Transverse colon (tissue), 4 donors: ENCODE results near the gene SBF2. TPM values are rescaled to one million over a fixed set of nuclear protein-coding genes. Genes with fewer than 3 reads are reported as not detected.
"Not testable (repeated sequence)": the region's sequence is repeated elsewhere in the genome, so short reads cannot be mapped to it uniquely, and the experiment has no call there.

Experiments
- DNase-seq: peaks from one replicate; pipeline ENCODE4 v3.0.0-alpha.2; 2019
- H3K27ac ChIP-seq, 4 donors: fragments of 200-600 bp; sonication (generic); 2 replicates each; pipeline ENCODE4 v1.5.1; 2016 to 2018; ENCODE audit warnings: inconsistent platforms in 4 of 4
- H3K27me3 ChIP-seq: fragments of 200-600 bp; sonication (generic); 2 replicates; pipeline ENCODE4 v1.5.1; 2017; ENCODE audit warnings: inconsistent platforms
- H3K36me3 ChIP-seq, 4 donors: fragments of 200-600 bp; sonication (generic); 2 replicates each; pipeline ENCODE4 v1.5.1; 2017 to 2019; ENCODE audit warnings: inconsistent platforms in 4 of 4
- H3K4me1 ChIP-seq, 4 donors: fragments of 200-600 bp; sonication (generic); 2 replicates each; pipeline ENCODE4 v1.5.1; 2017 to 2020; ENCODE audit warnings: inconsistent platforms in 4 of 4
- H3K4me3 ChIP-seq, 4 donors: fragments of 200-600 bp; sonication (generic); 1 replicate in 1 of 4; 2 replicates in 3 of 4; pipeline versions ENCODE4 v1.5.1 to v1.6.1; 2017 to 2019; ENCODE audit warnings: inconsistent platforms in 4 of 4
- H3K9me3 ChIP-seq, 2 donors: fragments of 200-600 bp; sonication (generic); 2 replicates each; pipeline ENCODE4 v1.5.1; 2017 to 2019; ENCODE audit warnings: inconsistent platforms in 2 of 2
- EP300 ChIP-seq: sonication (generic); formaldehyde crosslinking; IDR thresholded peaks from one replicate; pipeline ENCODE4 v1.6.1; 2017; ENCODE audit warnings: antibody characterized with exemption, low read depth
- POLR2A ChIP-seq: fragments of 450-650 bp; IDR thresholded peaks from one replicate; pipeline ENCODE4 v1.6.1; 2016; ENCODE audit warnings: antibody characterized with exemption, mild to moderate bottlenecking, moderate library complexity
- POLR2AphosphoS5 ChIP-seq, 3 donors: sonication (generic); formaldehyde crosslinking; IDR thresholded peaks; one replicate each; pipeline ENCODE4 v1.6.1; 2016; ENCODE audit warnings: antibody characterized with exemption in 3 of 3
- WGBS, 2 donors: methylation state at CpG; one replicate each; pipeline ENCODE4 v1.1.5; 2018; ENCODE audit warnings: low coverage in 1 of 2; 5-methylcytosine and 5-hydroxymethylcytosine counted together
- in situ Hi-C, 4 donors: fragments of 200-750 bp; cut with MboI; loops; one replicate each; pipeline versions ENCODE4 v1.15.0 to v1.15.1; 2017; ENCODE audit warnings: low sequenced_read_pairs in 3 of 4, low pct_ligation_motif_present in 1 of 4, low pct_unique_long_range_greater_than_20kb in 1 of 4
- intact Hi-C: fragments of 100-400 bp; cut with DNase I; formaldehyde crosslinking; loops from one replicate; pipeline ENCODE4 v1.15.1; 2023; ENCODE audit warnings: low total_unique reads
- total RNA-seq, 4 donors: library from RNA; depleted of rRNA; stranded (reverse); fragments of >200 nt; gene quantifications; one replicate each; pipeline ENCODE4 v1.1.0, GENCODE V29; 2016
- TF ChIP-seq, protein P1 (sequence below), 5 experiments: fragments of 200-600 bp in 3 of 5; fragments of 450-650 bp in 2 of 5; sonication (generic) in 3 of 5; IDR thresholded peaks; 1 replicate in 2 of 5; 2 replicates in 3 of 5; pipeline ENCODE4 v1.5.1; 2016 to 2017; ENCODE audit warnings: antibody characterized with exemption in 5 of 5, inconsistent platforms in 3 of 5, mild to moderate bottlenecking in 2 of 5, moderate library complexity in 1 of 5

The SBF2 gene
- total RNA-seq, 4 donors from 2014 or later: 46.4 to 71.0 (median 54.8) TPM

GRCh38 chr11:10265936-10266335 is 28.1 kb downstream of the SBF2 start:
- TF ChIP-seq, protein P1, sequence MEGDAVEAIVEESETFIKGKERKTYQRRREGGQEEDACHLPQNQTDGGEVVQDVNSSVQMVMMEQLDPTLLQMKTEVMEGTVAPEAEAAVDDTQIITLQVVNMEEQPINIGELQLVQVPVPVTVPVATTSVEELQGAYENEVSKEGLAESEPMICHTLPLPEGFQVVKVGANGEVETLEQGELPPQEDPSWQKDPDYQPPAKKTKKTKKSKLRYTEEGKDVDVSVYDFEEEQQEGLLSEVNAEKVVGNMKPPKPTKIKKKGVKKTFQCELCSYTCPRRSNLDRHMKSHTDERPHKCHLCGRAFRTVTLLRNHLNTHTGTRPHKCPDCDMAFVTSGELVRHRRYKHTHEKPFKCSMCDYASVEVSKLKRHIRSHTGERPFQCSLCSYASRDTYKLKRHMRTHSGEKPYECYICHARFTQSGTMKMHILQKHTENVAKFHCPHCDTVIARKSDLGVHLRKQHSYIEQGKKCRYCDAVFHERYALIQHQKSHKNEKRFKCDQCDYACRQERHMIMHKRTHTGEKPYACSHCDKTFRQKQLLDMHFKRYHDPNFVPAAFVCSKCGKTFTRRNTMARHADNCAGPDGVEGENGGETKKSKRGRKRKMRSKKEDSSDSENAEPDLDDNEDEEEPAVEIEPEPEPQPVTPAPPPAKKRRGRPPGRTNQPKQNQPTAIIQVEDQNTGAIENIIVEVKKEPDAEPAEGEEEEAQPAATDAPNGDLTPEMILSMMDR (IDR thresholded peaks at IDR 0.05): no peak
- no peak for TF ChIP-seq POLR2AphosphoS5 (IDR thresholded peaks at IDR 0.05)
- TF ChIP-seq EP300: no peak
- no peak for TF ChIP-seq POLR2A
- H3K4me3 ChIP-seq: no peak overlapping the region
- no peaks in the 10 kb centered on the region for H3K27me3 ChIP-seq
- H3K4me1 ChIP-seq: peaks cover 0 to 4% (median 0%) of the 10 kb centered on the region in 4 donors
- in situ Hi-C loops: no loop called here
- 81 to 94% methylated on average over 3 of the region's 3 CpGs for WGBS, 2 donors
- no peak for DNase-seq
- no peaks in the 10 kb centered on the region for H3K36me3 ChIP-seq
- H3K27ac ChIP-seq: no peak overlapping the region
- no peaks in the 10 kb centered on the region for H3K9me3 ChIP-seq
- intact Hi-C loops: no loop called here

DNA sequence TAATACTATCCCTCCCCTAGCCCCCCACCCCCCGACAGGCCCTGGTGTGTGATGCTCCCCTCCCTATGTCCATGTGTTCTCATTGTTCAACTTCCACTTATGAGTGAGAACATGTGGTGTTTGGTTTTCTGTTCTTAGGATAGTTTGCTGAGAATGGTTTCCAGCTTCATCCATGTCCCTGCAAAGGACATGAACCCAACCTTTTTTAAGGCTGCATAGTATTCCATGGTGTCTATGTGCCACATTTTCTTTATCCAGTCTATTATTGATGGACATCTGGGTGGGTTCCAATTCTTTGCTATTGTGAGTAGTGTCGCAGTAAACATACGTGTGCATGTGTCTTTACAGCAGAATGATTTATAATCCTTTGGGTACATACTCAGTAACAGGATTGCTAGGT is 29.3 kb downstream of the SBF2 start:
- H3K4me1 ChIP-seq, H3K4me3 ChIP-seq, H3K36me3 ChIP-seq, H3K9me3 ChIP-seq, in situ Hi-C loops, DNase-seq, H3K27ac ChIP-seq, H3K27me3 ChIP-seq, intact Hi-C loops: not testable (repeated sequence)
- WGBS, 2 donors: 87 to 93% methylated on average over 3 of the region's 3 CpGs

GRCh38 chr11:10263929-10264328 is 30.1 kb downstream of the SBF2 start:
- H3K4me3 ChIP-seq: no peak overlapping the region
- intact Hi-C loops: no loop called here
- TF ChIP-seq EP300: no peak
- TF ChIP-seq POLR2A: no peak
- H3K4me1 ChIP-seq: peaks cover 0 to 4% (median 0%) of the 10 kb centered on the region in 4 donors
- no peak for DNase-seq
- H3K36me3 ChIP-seq: no peaks in the 10 kb centered on the region
- H3K9me3 ChIP-seq: no peaks in the 10 kb centered on the region
- in situ Hi-C loops: no loop called here
- no peak overlapping the region for H3K27ac ChIP-seq
- no peaks in the 10 kb centered on the region for H3K27me3 ChIP-seq

DNA sequence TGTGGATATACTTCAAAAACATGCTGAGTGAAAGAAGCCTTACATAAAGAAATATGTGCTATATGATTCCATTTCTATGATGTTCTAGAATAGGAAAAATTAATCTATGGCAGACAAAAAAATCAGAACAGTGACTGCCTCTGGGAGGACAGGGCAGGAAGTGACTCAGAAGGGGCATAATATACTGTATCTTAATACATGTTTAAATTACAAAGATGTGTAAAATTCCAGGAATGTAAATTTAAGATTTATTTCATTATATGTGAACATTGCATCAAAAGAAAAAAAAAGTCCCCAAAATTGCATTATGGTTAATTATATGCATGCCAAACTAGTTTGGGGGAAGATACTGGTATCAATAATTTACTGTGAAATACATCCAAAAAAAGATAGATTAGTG is 32.2 kb downstream of the SBF2 start:
- in situ Hi-C loops: no loop called here

DNA sequence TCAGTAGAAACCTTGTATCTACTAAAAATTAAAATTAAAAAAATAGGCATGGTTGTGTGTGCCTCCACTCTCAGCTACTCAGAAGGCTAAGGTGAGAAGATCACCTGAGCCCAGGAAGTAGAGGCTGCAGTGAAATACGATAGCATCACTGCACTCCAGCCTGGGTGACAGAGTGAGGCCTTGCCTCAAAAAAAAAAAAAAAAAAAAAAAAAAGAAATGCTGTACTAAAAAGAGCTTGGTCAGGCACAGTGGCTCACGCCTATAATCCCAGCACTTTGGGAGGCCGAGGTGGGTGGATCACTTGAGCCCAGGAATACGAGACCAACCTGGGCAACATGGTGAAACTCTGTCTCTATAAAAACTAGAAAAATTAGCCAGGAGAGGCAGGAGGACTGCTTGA is 36.5 kb downstream of the SBF2 start:
- Histone ChIP-seq H3K4me3 (no peak overlapping the region), H3K27me3 (no peaks in the 10 kb centered on the region), H3K36me3 (no peaks in the 10 kb centered on the region), H3K27ac (no peak overlapping the region), H3K4me1 (peaks cover 0 to 11% (median 0%) of the 10 kb centered on the region in 4 donors), H3K9me3 (no peaks in the 10 kb centered on the region)
- in situ Hi-C loops: no loop called here
- 80 to 97% methylated on average over 3 to 4 of the region's 4 CpGs for WGBS, 2 donors
- DNase-seq: no peak
- intact Hi-C loops: no loop called here
- TF ChIP-seq POLR2A (no peak), EP300 (no peak), POLR2AphosphoS5 (IDR thresholded peaks at IDR 0.05) (no peak)
- TF ChIP-seq, protein P1 (IDR thresholded peaks at IDR 0.05): no peak

More for the DNA sequence above, 32.2 kb downstream of the SBF2 start:
- no peak overlapping the region for H3K27ac ChIP-seq
- no peak overlapping the region for H3K4me3 ChIP-seq
- H3K4me1 ChIP-seq: no peaks in the 10 kb centered on the region
- no peak for TF ChIP-seq POLR2A
- TF ChIP-seq, protein P1 (IDR thresholded peaks at IDR 0.05): no peak
- no peak for TF ChIP-seq POLR2AphosphoS5 (IDR thresholded peaks at IDR 0.05)
- TF ChIP-seq EP300: no peak
- no peaks in the 10 kb centered on the region for H3K9me3 ChIP-seq
- H3K27me3 ChIP-seq: no peaks in the 10 kb centered on the region
- H3K36me3 ChIP-seq: no peaks in the 10 kb centered on the region
- intact Hi-C loops: no loop called here
- no peak for DNase-seq
